Lower leg skin (tissue), 3 donors: Measurements from ENCODE around the gene ARL13B.

Source experiments
- POLR2A ChIP-seq, 2 donors: fragments of 450-650 bp; IDR thresholded peaks; one replicate each; pipeline ENCODE4 v1.6.1; 2016 to 2017; ENCODE audit warnings: antibody characterized with exemption in 2 of 2, mild to moderate bottlenecking in 1 of 2, moderate library complexity in 1 of 2
- TF ChIP-seq, protein P1 (sequence below), 3 donors: fragments of 450-650 bp; IDR thresholded peaks; one replicate each; pipeline ENCODE4 v1.5.1; 2016; ENCODE audit warnings: antibody characterized with exemption in 3 of 3, mild to moderate bottlenecking in 3 of 3, moderate library complexity in 2 of 3

DNA sequence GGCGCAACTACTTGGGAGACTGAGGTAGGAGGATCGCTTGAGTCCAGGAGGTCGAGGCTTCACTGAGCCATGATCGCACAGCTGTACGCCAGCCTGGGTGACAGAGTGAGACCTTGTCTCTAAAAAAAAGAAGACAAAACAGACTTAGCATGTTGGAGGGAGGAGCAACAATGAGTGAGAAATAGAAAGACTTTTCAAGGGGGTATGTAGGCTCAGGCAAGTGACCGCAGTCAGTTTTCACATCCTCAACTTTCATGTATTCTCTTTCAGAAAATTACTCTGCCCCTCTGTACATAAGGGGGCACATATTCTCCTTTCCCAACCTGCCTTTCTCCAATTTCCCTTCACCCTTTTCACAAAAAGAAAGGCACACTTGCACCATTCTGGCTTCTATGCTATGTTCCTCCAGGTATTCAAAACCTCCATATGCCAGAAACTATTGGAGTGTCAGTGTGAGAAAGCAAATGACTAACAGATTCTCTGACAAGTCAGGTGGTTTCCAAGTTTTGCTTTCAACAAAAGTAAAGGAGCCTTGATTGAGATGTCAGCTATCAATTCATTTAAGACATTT is 90.5 kb downstream of the ARL13B start:
- TF ChIP-seq POLR2A (IDR thresholded peaks at IDR 0.05) = no peak
- TF ChIP-seq, protein P1, sequence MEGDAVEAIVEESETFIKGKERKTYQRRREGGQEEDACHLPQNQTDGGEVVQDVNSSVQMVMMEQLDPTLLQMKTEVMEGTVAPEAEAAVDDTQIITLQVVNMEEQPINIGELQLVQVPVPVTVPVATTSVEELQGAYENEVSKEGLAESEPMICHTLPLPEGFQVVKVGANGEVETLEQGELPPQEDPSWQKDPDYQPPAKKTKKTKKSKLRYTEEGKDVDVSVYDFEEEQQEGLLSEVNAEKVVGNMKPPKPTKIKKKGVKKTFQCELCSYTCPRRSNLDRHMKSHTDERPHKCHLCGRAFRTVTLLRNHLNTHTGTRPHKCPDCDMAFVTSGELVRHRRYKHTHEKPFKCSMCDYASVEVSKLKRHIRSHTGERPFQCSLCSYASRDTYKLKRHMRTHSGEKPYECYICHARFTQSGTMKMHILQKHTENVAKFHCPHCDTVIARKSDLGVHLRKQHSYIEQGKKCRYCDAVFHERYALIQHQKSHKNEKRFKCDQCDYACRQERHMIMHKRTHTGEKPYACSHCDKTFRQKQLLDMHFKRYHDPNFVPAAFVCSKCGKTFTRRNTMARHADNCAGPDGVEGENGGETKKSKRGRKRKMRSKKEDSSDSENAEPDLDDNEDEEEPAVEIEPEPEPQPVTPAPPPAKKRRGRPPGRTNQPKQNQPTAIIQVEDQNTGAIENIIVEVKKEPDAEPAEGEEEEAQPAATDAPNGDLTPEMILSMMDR (IDR thresholded peaks at IDR 0.05) = no peak
